GM18508 (cell line): ENCODE results near the gene SPATA1.
A peak's percentile ranks its signal among the peaks of the same experiment; 100 is the strongest.
"Not testable (repeated sequence)": the region's sequence is repeated elsewhere in the genome, so short reads cannot be mapped to it uniquely, and the experiment has no call there.

Source experiments
- ATAC-seq: cut with Tn5 transposase; IDR thresholded peaks from one replicate; pipeline ENCODE4 v1.9.1; 2021; ENCODE audit warnings: moderate number of reproducible peaks; ENCODE audit not compliant: insufficient read depth, unreplicated experiment

Gene SPATA1

DNA sequence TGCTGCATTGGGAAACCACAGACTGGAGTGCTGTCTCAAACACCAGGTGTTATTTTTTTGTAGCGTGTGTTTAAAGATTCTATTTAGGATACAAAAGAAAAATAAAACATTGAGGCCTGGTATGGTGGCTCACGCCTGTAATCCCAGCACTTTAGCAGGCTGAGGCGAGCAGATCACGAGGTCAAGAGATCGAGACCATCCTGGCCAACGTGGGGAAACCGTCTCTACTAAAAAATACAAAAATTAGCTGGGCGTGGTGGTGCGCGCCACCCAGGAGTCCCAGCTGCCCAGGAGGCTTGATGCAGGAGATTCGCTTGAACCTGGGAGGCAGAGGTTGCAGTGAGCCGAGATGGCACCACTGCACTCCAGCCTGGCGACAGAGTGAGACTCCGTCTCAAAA is 1.7 kb downstream of the SPATA1 start:
- ATAC-seq, result not testable (repeated sequence)

DNA sequence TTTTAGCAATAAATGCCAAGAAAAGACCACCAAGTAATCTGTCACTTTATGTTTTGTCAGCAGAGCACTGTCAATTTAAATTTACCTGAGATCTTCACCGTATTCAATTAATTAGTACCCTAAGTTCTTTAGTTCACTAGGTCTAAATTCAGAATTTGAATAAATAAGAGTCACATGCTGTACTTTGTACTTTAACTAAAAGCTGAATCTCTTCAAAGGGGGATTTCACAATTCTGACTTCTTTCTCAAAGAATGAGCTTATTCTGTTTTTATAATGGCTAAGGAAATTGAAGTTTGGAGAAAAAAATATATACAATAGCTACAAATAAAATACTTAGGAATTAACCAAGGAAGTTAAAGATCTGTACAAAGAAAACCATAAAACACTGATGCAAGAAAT is 2.3 kb downstream of the SPATA1 start:
- ATAC-seq, result no peak

- ATAC-seq, result no peak
These were observed 2.8 kb downstream of the SPATA1 start for GRCh38 chr1:84509029-84509428.

GRCh38 chr1:84510165-84510564 is 4.0 kb downstream of the SPATA1 start:
- no peak for ATAC-seq

DNA sequence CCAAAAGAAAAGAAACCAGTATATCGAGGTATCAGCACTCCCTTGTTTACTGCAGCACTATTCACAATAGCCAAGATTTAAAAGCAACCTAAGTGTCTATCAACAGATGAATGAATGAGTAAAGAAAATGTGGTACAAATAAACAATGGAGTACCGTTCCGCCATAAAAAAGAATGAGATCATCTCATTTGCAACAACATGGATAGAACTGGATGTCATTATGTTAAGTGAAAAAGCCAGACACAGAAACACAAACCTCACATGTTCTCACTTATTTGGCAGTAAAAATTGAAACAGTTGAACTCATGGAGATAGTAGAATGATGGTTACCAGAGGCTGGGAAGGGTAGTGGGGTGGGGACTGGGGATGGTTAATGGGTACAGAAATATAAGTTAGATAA is 4.5 kb downstream of the SPATA1 start:
- ATAC-seq, result no peak

DNA sequence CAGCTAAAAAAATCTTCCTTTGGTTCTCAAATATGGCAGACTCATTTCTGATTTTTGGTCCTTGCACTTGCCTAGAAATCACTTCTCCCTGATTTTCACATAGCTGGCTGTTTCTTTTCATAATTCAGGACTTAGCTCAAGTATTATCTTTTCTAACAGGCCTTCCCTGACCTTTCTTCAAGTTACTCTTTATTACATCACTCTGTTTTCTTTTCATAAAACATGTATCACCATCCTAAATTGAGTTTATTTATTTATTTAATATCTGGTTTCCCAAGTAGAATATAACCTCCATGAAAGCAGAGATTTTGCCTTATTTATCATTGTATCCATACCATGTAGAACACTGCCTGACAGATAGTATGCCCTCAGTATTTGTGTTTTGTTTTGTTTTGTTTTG is 18.4 kb downstream of the SPATA1 start:
- no peak for ATAC-seq

- no peak for ATAC-seq
These were observed 19.6 kb downstream of the SPATA1 start for GRCh38 chr1:84525779-84526178.

- no peak for ATAC-seq
These were observed 32.4 kb downstream of the SPATA1 start for GRCh38 chr1:84538599-84538998.

GRCh38 chr1:84539972-84540371 is 33.8 kb downstream of the SPATA1 start:
- ATAC-seq, result no peak

- no peak for ATAC-seq
These were observed 34.6 kb downstream of the SPATA1 start for GRCh38 chr1:84540759-84541158.

- no peak for ATAC-seq
These were observed 35.5 kb downstream of the SPATA1 start for GRCh38 chr1:84541679-84542078.

- no peak for ATAC-seq
These were observed 44.6 kb downstream of the SPATA1 start for GRCh38 chr1:84550826-84551225.

DNA sequence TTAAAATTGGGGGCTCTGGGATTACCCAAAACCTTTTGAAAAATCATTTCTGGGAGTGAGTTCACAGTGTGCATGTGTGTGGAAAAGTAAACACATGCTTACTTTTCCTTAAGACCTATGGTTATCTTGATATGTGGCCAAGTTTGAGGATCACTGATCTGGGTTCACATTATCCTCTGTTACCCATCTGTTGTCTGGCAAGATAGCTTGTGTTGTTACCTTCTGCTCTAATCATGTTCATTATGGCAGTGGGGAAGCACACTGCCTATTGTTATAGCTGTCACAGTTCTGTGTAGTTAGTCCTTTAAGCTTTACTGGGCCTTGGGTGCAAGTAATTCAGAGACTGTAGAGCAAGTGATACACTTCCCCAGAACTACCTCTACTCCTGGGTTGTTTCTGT is 63.0 kb downstream of the SPATA1 start:
- ATAC-seq, result no peak

GRCh38 chr1:84570436-84571149 is 64.4 kb downstream of the SPATA1 start:
- ATAC-seq, result no peak

DNA sequence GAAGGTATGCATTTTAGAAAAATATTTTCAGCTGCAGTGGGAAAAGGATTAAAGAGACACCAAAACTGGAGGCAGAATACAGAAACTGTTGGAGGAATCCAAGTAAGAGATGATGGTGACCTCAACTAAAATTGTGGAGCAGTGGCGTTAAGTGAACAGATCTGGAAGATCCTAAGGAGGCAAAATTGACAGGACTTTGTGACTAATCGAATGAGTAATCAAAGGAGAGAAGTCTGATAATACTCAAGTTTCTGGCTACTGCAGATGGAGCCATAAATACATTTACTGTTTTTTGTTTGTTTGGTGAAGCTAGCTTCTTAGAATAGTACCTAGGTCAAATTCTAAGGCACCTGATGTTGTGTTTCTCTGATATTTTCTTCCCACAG is 65.0 kb downstream of the SPATA1 start:
- ATAC-seq, result no peak

DNA sequence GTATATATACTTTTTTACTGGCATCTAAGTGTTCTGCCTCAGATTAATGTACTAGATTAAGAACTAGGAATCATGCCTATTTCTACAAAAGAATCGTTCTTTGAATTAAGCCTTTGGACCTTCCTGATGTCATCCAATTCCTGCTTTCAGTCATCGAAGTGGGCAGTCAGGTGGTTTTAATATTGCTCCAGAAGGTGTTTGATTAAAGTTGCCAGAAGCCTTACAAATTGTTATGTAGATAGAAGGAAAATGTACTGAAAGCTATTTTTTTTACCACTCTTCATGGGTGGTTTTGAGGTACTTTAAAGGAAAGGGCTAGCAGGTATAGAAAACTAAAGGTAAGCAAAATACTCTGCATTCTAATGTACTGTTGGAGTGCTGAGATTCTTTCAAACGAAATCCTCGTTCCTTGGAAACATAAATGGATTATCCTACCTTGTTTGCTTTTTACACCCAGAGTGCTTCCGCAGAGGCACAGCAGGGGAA is 67.3 kb downstream of the SPATA1 start:
- ATAC-seq, result no peak

DNA sequence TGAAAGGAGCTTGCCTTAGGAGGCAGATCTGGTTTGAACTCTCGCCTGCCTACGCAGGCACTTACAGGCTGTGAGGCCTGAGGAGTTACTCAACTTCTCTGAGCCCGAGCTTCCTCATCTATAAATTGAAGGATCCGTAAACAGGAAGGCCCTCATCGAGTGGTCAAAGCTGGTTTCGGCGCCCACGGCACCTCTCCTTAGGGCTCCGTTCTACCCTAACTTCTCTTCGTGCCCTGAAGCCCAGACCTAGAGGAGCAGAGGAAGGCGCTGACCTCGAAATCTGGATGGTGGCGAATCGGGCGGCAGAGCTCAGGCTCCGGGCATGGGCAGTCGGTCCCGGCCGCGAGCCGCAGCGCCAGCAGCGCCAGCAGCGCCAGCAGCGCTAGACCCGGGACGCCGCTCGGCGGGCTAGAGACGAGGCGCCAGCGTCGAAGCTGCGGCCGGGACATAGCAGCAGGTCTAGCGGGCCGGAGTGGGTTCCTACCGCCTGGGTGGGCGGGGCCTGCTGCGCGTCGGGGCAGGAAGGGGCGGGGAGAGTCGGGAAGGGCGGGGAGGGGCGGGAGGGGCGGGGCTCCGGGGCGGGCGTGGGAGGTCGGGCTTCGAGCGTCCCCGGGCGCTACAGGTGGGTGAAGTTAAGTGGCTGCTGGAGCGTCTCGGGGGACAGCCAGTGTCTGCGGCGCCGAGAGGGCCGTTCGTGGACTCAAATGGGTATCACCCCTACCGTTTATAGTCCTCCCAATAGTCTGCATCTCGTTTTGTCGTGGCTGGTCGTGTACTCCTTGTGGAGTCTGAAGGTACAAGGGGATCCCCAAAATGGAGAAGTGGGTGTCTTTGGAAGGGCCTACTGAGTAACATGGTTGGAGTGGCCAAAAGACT is 68.0 kb downstream of the SPATA1 start, which contains the start of gene CTBS:
Gene CTBS (minus strand): TSS at position 474 of the 876 bp plus-strand sequence. CDS start 25 bp downstream, at position 449.
- peak; percentile 49 for ATAC-seq

- ATAC-seq, result no peak
These were observed 68.8 kb downstream of the SPATA1 start for GRCh38 chr1:84574936-84575335.

GRCh38 chr1:84581648-84582047 is 75.5 kb downstream of the SPATA1 start:
- ATAC-seq, result no peak

- ATAC-seq, result no peak
These were observed 76.8 kb downstream of the SPATA1 start for GRCh38 chr1:84582802-84583587.

- ATAC-seq, result no peak
These were observed 77.5 kb downstream of the SPATA1 start for GRCh38 chr1:84583648-84584047.
